GM21367 (cell line): ENCODE measurements around the gene PVALEF.

Experiments
- ATAC-seq: cut with Tn5 transposase; IDR thresholded peaks from one replicate; pipeline ENCODE4 v1.9.1; 2021; ENCODE audit not compliant: unreplicated experiment

PVALEF gene

DNA sequence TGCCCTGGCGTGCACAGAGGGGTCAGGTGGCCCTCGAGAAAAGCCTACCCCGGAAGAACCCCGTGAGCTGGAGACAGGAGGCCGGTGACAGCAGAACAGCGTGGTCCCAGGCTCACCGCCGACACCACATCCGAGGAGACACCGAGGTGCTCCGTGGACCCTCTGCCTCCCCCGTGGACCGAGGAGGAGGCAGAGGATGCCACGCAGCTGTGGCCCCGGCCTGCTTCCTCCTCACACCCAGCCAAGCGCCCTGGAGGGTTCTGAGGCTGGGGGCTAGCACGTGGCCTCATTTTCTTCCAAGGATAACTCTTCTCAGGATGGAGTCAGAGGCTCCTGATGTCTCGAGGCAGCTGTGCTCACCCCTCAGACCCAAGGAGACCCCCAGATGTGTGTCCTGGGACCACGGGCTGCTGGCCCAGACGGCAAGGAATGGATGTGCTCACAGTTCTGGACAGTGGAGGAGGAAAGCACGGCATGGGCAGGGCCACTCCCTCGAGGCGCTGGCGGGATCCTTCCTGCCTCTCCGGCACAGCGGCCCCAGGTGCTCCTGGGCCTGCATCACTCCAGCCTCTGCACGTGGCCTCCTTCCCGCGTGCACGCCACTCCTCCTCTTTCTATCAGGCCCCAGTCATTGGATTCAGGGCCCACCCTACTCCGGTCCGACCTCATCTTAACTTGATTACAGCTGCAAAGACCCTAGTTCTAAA lies 4.4 kb upstream of the PVALEF start:
- no peak for ATAC-seq

DNA sequence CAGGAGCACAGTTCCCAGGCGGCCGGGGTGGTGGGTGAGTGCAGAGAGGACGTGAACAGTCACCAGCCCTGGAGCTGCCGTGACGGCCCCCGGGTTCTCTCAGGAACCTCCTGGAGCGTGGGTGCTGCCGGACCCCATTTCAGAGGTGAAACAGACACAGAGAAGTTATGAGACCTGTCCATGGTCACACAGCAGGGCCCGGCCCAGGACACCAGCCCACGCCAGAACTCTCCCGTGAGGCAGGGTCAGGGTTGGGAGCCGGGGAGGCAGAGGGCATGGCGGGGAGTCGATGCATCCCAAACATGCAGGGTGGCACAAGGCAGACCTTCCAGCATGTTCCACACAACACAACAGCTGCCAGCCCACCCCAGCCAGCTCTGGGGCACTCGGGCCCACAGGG lies 3.8 kb upstream of the PVALEF start:
- ATAC-seq, result no peak

- no peak for ATAC-seq
Observed at GRCh38 chr17:81161972-81162371, 3.3 kb upstream of the PVALEF start.

DNA sequence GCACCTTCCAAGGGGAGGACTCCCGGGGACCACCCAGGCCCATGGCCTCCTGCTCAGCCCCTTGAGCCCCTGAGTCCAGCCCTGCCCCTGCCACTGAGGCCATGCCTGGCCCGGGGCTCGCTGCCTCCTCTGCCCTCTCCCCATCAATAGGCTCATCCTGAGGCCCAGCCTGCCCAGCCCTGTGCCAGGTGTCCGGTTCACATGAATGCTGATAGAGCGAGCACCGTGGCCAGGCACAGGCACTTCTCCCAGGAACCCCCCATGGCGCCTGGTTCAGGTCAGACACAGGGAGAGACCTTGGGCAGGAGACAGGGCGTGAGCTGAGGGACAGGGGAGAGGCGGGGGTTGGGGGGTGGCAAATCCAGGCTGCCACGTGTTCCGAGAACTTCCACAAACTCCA lies 2.8 kb upstream of the PVALEF start:
- no peak for ATAC-seq

GRCh38 chr17:81163051-81163695 lies 2.1 kb upstream of the PVALEF start:
- ATAC-seq, result no peak

- ATAC-seq, result no peak
Observed at GRCh38 chr17:81163703-81164370, 1.5 kb upstream of the PVALEF start.

- ATAC-seq, result no peak
Observed at GRCh38 chr17:81164371-81165245, 699 bp upstream of the PVALEF start.

- no peak for ATAC-seq
Observed at GRCh38 chr17:81166033-81166492, 756 bp downstream of the PVALEF start, which contains the start of gene AATK. TSS of gene AATK (minus strand) at chr17:81166221. CDS start at chr17:81165992, 229 bp downstream.

DNA sequence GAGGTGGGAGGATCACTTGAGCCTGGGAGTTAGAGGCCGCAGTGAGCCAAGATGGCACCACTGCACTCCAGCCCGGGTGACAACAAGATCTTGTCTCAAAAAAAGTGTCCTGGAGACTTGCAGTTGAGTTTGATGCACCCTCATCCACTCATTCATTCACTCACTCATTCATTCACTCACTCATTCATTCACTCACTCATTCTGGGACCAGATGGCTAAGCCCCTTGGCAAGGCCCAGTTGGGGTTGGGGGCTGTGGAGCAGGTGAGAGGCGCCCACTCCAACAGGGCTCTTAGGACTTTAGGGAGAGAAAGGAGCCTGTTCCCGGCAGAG lies 1.9 kb downstream of the PVALEF start:
- no peak for ATAC-seq

DNA sequence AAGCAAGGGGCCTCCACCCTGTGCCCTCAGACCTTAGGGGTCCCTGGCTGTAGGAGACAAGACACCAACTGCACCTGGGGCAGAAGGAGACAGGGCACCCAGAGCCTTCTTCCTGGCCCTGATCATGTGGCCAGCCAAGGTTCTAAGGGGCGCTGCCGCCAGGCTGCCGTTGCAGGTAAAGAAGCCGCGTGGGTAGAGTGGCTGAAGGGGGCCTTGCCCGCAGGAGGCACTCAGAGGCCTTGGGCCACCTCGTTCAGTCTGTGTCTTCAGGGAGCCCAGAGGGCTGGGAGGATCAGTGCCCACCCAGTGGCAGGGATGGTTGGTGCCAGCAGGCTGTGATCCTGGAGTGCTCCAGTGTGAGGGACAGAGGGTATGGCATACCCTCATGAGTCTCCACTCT lies 2.3 kb downstream of the PVALEF start:
- ATAC-seq, result no peak

GRCh38 chr17:81169870-81170309 lies 4.6 kb downstream of the PVALEF start:
- ATAC-seq, result no peak

DNA sequence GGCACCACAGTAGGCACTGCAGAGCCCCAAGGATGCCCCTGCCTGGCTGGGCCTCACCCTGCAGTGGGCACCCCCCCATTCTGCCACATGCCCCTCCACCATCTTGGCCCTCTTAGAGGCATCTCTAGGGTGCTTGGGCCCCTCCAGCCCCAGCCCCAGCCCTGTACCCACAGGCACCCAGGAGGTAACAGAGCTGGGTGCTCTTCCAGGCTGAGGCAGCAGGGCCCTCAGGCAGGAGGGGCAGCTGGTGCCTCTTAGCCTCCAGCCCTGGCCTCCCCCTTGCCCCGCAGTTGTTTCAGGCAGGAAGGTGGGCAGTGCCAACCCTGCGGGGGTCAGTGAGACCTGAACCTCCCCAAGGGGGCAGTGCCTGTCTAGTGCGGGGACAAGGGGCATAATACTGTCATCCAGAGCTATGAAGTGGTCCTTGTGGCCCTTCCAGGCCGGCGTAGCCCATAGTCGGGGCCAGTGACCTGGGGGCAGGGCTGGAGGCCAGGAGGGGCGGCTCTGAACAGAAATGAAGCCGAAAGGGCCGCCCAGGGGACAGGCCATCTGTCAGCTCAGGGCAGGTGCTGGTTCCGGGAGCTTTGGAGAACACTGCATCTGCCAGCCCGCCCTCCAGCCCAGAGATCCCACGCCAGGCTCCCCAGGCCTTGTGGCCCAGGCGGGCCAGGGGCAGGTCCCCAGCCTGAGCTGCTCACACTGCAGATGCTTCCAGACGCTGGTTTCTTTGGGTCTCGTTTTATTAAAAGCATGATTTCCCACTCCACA lies 5.6 kb downstream of the PVALEF start:
- no peak for ATAC-seq

DNA sequence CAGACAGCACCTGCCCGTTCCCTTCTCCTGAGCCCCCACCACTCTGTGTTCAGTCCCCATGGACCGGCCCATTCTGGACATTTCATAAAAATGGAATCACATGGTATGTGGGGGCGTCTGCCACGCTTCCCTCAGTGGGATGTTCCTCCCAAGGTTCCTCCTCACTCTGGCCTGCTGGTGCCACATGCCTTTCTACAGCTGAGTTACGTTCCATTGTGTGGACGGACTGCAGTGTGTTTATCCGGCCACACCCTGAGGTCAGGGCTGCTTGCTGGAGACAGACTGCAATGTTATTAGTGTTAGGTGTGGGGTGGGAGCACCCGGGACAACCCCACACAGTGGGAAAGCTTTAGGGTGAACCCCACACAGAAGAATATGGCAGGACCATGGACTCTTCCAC lies 6.6 kb downstream of the PVALEF start:
- no peak for ATAC-seq

DNA sequence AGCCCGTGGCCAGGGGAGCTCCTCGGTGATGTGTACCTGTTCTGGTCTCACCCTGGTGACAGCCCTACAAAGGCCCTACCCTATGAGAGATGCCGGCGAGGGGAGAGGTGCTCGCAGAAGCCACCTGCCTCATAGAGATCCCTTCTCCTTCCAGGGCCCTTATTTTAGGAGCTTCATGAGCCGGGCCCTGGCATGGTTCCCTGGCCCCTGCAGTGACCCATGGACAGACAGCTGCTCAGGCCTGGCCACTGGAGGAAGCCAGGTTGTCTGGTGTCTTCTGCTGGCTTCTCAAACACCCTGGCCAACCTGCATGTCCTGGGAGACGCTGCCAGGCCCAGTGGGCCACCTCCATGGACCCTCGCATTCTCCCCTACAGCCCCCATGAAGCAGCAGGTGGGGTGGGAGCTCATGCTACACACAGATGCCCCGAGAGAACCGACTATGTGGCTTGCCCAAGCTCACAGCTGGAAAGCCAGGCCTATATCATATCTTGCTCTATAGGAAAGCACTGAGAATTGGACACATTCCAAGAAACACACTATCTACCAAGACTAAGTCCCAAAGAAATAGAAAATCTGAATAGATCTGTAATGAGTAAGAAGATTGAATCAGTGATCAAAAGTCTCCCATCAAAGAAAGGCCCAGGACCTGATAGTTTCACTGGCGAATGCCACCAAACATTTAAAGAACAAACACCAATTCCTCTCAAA lies 7.9 kb downstream of the PVALEF start:
- ATAC-seq, result no peak

GRCh38 chr17:81173762-81174155 lies 8.5 kb downstream of the PVALEF start:
- ATAC-seq, result no peak

- ATAC-seq, result no peak
Observed at GRCh38 chr17:81176666-81177065, 11.4 kb downstream of the PVALEF start.

DNA sequence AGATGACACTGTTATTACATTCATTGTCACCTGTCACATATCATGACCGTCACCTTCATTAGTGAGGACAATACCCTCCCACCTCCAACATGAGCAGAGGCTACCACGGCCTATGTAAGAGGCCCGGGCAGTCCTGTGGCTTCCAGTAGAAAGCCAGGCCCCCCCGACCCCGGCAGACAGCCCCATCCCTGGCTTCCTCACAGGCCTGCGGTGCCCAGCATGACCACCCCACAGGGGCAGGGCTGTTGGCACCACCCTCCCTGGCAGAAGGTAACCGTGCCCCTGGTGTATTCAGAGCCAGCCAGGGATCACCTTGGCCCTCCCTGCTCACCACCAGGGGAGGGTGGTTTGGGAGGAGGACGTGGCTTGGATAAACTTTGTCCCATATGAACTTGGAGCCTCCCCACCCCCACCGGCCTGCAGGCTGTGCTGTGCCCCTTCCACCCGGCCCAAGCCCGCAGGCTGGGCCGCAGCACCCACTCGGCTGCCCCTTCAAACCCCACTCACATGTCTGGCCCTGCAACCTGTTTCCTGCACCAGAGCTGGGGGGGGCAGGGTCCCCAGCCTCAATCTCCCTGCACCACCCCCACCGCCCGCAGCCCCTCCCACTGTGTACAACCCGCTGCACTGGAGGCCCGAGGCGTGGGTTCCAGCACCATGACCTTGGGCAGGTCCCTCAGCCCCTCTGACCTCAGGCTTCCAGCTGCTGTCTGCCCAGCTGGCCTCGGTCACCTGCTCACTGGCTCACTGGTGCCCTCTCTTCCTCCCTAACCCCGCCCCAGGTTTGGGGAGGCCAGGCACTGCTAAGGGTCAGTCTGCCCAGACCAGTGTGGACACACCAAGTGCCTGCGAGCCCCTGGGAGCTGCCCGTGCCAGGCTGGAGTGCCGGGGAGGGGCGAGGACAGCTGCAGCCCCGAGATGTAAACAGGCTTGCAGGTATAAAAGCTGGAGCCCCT lies 13.1 kb downstream of the PVALEF start:
- no peak for ATAC-seq

GRCh38 chr17:81179220-81179619 lies 13.9 kb downstream of the PVALEF start:
- ATAC-seq, result no peak

GRCh38 chr17:81179861-81180260 lies 14.6 kb downstream of the PVALEF start:
- no peak for ATAC-seq
